Jurkat, Clone E6-1 (cell line): ENCODE results near the gene CCDC107.
A peak's percentile ranks its signal among the peaks of the same experiment; 100 is the strongest.

ENCODE experiments used
- DNase-seq: peaks from one replicate; pipeline ENCODE4 v3.0.0-alpha.2; 2011; ENCODE audit warnings: low read depth, low spot score
- H3K4me3 ChIP-seq: 2 replicates; pipeline ENCODE4 v1.5.1; 2011; ENCODE audit warnings: mild to moderate bottlenecking, low read length, control low read depth, moderate library complexity

CCDC107 gene

GRCh38 chr9:35656831-35657545, 1.1 kb upstream of the CCDC107 start:
- DNase-seq: no peak
- peak overlapping the region; percentile 72 for H3K4me3 ChIP-seq

DNA sequence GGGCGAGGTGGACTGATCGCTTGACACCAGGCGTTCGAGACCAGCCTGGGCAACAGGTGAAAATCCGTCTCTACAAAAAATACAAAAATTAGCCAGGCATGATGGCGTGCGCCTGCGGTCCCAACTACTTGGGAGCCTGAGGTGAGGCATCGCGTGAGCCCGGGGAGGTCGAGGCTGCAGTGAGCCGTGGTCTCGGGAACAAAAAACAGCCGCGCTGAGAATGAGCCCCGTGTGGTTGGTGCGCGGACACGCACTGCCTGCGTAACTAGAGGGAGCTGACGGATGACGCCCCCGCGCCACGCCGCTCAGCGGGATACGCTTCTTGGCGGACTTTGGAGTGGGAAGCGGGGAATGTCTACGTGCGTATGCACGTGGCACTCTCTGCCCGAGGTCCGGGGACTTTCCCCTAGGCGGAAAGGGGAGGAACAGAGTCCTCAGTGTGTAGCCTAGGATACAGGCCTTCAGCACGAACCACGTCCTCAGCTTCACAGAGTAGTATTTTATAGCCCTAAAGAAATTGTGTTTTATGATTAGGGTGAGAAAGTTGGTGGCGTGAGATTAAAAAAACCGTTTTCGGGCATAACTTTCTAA, 451 bp upstream of the CCDC107 start, which contains the start of gene RMRP:
Gene RMRP, minus strand, starts transcription at position 474 of the 591 bp plus-strand sequence.
- H3K4me3 ChIP-seq: peak within 1 kb of the TSS; percentile 72
- peak; percentile 98 for DNase-seq

GRCh38 chr9:35658968-35659220, 802 bp downstream of the CCDC107 start:
- no peak for DNase-seq
- H3K4me3 ChIP-seq: peak overlapping the region; percentile 72

DNA sequence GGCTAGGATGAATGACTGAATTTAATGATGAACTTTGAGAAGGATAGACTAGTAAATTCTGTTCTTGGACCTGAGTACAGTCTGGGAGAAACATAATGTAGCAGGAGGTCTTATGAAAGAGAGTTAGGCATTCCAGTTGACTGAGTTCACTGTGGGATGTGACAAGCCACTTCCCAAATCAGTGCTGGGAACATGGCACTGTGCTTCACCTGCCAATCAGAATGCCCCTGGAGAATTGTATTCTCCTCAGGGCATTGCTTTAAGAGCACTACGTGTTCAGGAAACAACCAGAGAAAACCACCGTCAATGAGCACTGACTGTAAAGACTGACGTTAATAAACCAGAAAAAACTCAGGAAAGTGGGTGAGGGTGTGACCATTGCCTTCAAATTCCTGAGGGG, 1.2 kb downstream of the CCDC107 start:
- DNase-seq: no peak
- H3K4me3 ChIP-seq: peak overlapping the region; percentile 72; the same call in 1 of the 2 replicates

DNA sequence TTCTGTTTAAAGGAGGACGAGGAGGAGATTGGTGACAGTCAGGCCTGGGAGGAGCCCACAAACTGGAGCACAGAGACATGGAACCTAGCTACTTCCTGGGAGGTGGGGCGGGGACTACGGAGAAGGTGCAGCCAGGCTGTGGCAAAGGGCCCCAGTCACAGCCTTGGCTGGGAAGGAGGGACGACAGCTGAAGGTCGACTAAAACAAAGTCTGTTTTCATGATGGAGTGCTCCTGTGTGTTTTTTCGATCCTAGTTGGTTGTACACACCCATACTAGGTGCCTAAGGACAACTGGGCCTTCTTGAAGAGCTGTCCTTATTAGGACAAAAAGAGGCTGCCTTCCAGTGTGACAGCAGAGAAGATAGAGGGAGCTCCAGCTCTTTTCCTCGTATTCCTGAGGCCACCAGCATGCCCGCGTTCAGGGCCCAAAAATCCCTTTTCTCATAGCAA, 2.9 kb downstream of the CCDC107 start:
- DNase-seq: no peak

DNA sequence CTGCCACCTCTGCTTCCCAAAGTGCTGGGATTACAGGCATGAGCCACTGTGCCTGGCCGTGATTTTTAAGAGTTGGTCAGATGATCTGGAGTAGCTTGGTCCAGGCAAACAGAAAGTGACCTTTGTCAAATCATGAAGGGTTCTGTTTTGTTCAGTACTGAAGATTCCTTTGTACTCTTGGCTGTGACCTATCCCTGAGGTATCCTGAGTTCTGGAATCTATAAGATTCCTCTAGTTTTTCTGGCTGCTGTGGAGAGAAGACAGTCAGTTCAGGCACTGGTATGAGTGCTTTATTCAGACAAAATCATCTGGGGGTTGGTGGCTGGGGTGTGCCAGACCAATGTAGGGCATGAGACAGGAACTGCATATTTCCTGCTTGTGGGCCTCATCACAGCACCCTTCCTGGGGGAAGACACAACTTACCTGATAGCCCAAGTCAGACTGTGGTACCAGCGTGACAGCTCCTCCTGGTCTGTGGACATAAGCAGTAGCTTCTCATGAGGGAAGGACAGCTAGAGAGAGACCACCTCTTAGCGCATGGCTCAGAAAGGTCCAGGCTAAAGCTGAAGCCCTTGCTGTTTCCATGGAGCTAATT, 3.8 kb downstream of the CCDC107 start:
- peak overlapping the region; percentile 20 for H3K4me3 ChIP-seq
- DNase-seq: peak; percentile 55

More for the DNA sequence above, 2.9 kb downstream of the CCDC107 start:
- no peak overlapping the region for H3K4me3 ChIP-seq

DNA sequence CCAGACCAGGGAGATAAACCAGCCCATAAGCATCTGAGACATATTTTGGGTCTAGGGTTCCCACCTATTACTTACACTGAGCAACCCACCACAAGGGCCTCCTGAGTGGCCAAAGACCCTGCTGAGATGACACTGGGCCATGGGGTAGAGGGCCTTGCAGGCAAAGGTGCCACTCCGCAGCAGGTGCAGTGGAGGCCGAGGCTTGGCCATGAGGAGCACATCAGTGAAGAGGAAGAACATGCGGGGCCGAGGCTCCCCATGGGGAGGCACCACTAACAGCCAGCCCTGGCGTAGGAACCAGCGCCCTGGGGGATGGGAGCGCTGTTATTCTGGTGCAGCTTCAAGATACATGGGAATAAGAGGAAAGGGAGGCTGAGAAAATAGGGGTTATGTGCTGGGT, 4.3 kb downstream of the CCDC107 start:
- no peak overlapping the region; the same call in 1 of the 2 replicates for H3K4me3 ChIP-seq

DNA sequence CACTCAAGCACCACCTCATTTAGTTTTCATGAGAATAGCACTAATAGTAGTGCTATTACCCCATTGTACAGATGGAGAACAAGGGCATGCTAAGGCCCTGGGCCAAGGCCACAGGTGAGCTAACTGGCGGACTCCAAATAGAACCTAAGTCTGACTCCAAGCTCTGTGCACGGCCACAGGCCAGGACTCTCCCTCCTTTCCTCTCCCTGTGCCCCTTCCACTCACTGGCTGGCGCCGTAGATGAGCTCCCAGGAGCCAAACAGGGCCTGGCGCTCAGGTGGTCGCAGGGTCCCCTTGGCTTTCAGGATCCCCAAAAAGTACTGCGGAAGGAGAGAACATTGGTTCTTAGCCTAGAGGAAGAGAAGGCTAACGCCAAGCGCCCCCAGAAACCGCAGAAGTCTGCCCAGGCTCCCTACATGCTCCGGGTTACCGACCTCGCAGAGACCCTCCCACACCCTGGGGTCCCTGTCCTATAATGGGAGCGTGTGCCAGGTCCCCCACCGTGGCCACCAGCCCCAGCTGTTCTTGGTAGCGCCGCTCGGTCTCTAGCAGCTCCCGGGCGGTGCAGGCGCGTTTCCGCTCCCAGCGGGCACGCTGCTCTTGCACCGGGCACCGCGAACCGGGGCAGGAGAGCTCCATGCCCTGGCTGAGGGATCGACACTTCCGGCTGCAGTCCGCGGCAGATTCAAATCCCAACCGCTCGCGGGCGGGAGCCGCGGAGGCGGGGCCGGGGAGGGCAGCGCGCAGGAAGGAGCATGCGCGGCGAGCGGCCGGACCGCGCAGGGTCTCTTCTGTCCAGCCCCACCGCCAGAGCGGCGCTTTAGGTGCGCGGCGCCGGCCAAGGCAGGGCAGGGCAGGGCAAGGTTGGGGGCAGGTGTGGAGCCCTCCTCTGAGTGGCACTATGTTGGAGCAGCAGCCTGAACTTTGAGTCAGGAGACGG, 6.7 kb downstream of the CCDC107 start, which contains the start of gene ARHGEF39:
Gene ARHGEF39, minus strand, starts transcription at position 665 of the 940 bp plus-strand sequence. Its CDS starts 26 bp downstream, at position 639.
- peak within 1 kb of the TSS; percentile 59 for H3K4me3 ChIP-seq
- peak; percentile 68 for DNase-seq

More for the DNA sequence above, 4.3 kb downstream of the CCDC107 start:
- DNase-seq: no peak

DNA sequence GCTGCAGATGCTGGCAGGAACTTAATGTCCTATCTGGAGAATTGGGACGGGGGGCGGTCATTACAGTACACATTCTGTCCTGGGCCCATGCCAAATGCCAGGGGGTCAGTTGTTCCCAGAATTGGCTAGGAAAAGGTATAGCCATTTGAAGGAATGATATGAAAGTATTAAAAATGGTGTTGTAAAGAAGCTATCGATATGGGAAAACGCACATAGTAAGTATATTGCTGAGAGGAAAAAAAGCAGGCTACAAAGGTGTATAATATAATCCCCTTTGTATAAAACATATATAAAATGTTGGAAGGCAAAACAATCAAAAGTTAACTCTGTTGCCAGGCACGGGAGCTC, 7.4 kb downstream of the CCDC107 start:
- DNase-seq: no peak
- H3K4me3 ChIP-seq: peak overlapping the region; percentile 59

GRCh38 chr9:35666045-35666444, 8.0 kb downstream of the CCDC107 start:
- DNase-seq: no peak
- H3K4me3 ChIP-seq: peak overlapping the region; percentile 59

DNA sequence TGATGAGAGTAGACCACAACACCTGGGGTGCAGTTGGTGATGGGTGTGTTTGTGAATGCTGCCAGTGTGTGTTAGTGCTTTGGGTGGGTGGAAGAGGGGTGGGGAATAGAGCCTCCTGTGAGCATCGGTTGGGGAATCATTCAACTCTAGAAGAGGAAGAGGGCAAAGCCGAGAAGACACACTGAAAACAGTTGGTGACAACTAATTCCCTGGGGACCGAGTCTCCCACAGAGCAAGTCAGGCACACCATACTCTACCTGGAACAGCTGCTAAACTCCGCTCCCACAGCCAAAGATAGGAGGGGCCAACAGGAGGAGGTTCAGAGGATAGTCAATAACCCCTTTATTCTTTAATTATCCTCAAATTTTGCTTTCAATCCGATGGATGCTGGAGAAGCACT, 8.5 kb downstream of the CCDC107 start:
- DNase-seq: no peak
- no peak overlapping the region for H3K4me3 ChIP-seq

DNA sequence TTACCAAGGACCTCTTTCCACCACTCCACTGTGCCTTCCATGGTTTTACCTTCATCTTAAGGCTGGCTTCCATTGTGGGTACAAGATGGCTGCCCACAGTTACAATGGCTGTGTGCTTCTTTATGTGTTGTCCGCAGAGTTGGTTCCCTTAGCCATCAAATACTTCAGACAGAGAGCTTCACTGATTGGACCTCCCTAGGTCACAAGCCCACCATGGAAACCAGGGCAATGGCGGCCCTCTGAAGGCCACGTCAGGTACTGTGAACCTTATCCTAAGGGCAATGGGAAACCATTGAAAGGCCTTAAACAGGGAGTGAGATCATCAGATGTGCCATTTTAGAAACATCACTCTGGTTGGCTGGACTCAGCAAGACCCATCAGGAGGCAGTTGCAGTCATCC, 9.8 kb downstream of the CCDC107 start:
- DNase-seq: no peak

GRCh38 chr9:35669331-35670145, 11.4 kb downstream of the CCDC107 start:
- no peak overlapping the region for H3K4me3 ChIP-seq
- no peak for DNase-seq

More for the DNA sequence above, 9.8 kb downstream of the CCDC107 start:
- no peak overlapping the region for H3K4me3 ChIP-seq

DNA sequence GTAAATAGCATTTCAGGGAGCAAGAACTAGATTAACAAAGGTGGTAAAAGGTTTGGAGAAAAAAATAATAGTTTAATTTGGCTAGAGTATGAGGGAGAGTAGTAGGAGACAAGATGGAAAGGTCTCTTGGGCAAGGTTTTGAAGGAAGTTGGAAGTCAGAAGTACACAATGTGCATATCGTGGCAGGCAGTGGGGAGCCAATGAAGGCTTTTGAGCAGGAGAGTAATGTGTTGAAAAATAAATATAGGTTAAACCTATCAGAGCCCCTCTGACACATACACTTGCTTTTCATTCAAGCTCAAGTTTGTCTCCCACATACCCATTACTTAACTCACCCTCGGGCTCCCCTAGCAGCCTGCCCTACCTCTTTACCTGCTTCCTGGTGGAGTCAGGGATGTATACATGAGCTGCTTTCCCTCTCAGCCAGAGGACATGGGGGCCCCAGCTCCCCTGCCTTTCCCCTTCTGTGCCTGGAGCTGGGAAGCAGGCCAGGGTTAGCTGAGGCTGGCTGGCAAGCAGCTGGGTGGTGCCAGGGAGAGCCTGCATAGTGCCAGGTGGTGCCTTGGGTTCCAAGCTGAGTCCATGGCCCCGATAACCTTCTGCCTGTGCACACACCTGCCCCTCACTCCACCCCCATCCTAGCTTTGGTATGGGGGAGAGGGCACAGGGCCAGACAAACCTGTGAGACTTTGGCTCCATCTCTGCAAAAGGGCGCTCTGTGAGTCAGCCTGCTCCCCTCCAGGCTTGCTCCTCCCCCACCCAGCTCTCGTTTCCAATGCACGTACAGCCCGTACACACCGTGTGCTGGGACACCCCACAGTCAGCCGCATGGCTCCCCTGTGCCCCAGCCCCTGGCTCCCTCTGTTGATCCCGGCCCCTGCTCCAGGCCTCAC, 15.3 kb downstream of the CCDC107 start, which contains the start of gene CA9:
Gene CA9, plus strand, starts transcription at position 797 of the 893 bp plus-strand sequence. Its CDS starts 32 bp downstream, at position 829.
- DNase-seq: no peak
- H3K4me3 ChIP-seq: no peak within 1 kb of the TSS

DNA sequence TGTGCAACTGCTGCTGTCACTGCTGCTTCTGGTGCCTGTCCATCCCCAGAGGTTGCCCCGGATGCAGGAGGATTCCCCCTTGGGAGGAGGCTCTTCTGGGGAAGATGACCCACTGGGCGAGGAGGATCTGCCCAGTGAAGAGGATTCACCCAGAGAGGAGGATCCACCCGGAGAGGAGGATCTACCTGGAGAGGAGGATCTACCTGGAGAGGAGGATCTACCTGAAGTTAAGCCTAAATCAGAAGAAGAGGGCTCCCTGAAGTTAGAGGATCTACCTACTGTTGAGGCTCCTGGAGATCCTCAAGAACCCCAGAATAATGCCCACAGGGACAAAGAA, 15.9 kb downstream of the CCDC107 start:
- no peak for DNase-seq
- no peak overlapping the region for H3K4me3 ChIP-seq

- DNase-seq: no peak
- H3K4me3 ChIP-seq: no peak overlapping the region
These were observed 17.1 kb downstream of the CCDC107 start for GRCh38 chr9:35675204-35675603.

DNA sequence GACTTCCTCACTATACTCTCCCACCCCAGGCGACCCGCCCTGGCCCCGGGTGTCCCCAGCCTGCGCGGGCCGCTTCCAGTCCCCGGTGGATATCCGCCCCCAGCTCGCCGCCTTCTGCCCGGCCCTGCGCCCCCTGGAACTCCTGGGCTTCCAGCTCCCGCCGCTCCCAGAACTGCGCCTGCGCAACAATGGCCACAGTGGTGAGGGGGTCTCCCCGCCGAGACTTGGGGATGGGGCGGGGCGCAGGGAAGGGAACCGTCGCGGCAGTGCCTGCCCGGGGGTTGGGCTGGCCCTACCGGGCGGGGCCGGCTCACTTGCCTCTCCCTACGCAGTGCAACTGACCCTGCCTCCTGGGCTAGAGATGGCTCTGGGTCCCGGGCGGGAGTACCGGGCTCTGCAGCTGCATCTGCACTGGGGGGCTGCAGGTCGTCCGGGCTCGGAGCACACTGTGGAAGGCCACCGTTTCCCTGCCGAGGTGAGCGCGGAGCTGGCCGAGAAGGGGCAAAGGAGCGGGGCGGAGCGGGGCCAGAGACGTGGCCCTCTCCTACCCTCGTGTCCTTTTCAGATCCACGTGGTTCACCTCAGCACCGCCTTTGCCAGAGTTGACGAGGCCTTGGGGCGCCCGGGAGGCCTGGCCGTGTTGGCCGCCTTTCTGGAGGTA, 17.8 kb downstream of the CCDC107 start:
- no peak overlapping the region for H3K4me3 ChIP-seq
- DNase-seq: no peak
